Mesenchymal stem cell (in vitro differentiated cells and primary cell): Measurements from ENCODE around the gene SERPINB6.
"Not testable (repeated sequence)": the region's sequence is repeated elsewhere in the genome, so short reads cannot be mapped to it uniquely, and the experiment has no call there.

Experiments used
- DNase-seq: peaks from one replicate; pipeline ENCODE4 v3.0.0-alpha.2; 2013
- H2AFZ ChIP-seq: one replicate; pipeline ENCODE4 v1.6.1; 2013; ENCODE audit warnings: low read depth, mild to moderate bottlenecking, control low read depth, inconsistent platforms, low read length, moderate library complexity
- H2AK5ac ChIP-seq: 2 replicates; pipeline ENCODE4 v1.6.1; 2013; ENCODE audit warnings: low read length, moderate library complexity, mild to moderate bottlenecking, inconsistent platforms; ENCODE audit not compliant: severe bottlenecking
- H2BK120ac ChIP-seq: one replicate; pipeline ENCODE4 v1.6.1; 2013; ENCODE audit warnings: low read depth, mild to moderate bottlenecking, inconsistent platforms, low read length, moderate library complexity
- H2BK12ac ChIP-seq, 2 experiments: one replicate each; pipeline ENCODE4 v1.6.1; 2013; ENCODE audit warnings: inconsistent platforms in 2 of 2, low read length in 2 of 2, mild to moderate bottlenecking in 2 of 2, moderate library complexity in 2 of 2, control low read depth in 1 of 2
- H2BK15ac ChIP-seq: one replicate; pipeline ENCODE4 v1.6.1; 2013; ENCODE audit warnings: mild to moderate bottlenecking, low read depth, inconsistent platforms; ENCODE audit not compliant: poor library complexity, severe bottlenecking
- H2BK5ac ChIP-seq: 2 replicates; pipeline ENCODE4 v1.6.1; 2013; ENCODE audit warnings: low read depth, mild to moderate bottlenecking, low read length, control low read depth, inconsistent platforms; ENCODE audit not compliant: poor library complexity, severe bottlenecking
- H3K14ac ChIP-seq, 2 experiments: one replicate each; pipeline ENCODE4 v1.6.1; 2013; ENCODE audit warnings: inconsistent platforms in 2 of 2, low read length in 2 of 2, control low read depth in 1 of 2, mild to moderate bottlenecking in 1 of 2, moderate library complexity in 1 of 2
- H3K18ac ChIP-seq, 2 experiments: one replicate each; pipeline ENCODE4 v1.6.1; 2013; ENCODE audit warnings: inconsistent platforms in 2 of 2, low read length in 2 of 2, control low read depth in 1 of 2, low read depth in 1 of 2, mild to moderate bottlenecking in 1 of 2
- H3K23ac ChIP-seq, 2 experiments: one replicate each; pipeline ENCODE4 v1.6.1; 2013; ENCODE audit warnings: inconsistent platforms in 2 of 2, low read length in 2 of 2, mild to moderate bottlenecking in 2 of 2, moderate library complexity in 2 of 2, control low read depth in 1 of 2
- H3K27ac ChIP-seq: 2 replicates; pipeline ENCODE4 v1.5.1; 2013; ENCODE audit warnings: mild to moderate bottlenecking, moderate library complexity, low read length, control low read depth, inconsistent platforms; ENCODE audit not compliant: poor library complexity, severe bottlenecking
- H3K27me3 ChIP-seq, 2 experiments: 2 replicates each; pipeline versions ENCODE4 v1.6.1 to v1.7.0; 2013; ENCODE audit warnings: low read length in 2 of 2, mild to moderate bottlenecking in 2 of 2, moderate library complexity in 2 of 2, control low read depth in 1 of 2, inconsistent platforms in 1 of 2; ENCODE audit not compliant: control insufficient read depth in 1 of 2, insufficient read depth in 1 of 2
- H3K36me3 ChIP-seq, 2 experiments: 2 replicates each; pipeline versions ENCODE4 v1.6.1 to v1.7.0; 2013; ENCODE audit warnings: low read length in 2 of 2, control low read depth in 1 of 2, inconsistent platforms in 1 of 2, low read depth in 1 of 2, mild to moderate bottlenecking in 1 of 2; ENCODE audit not compliant: insufficient read depth in 2 of 2, control insufficient read depth in 1 of 2
- H3K4ac ChIP-seq, 2 experiments: one replicate each; pipeline ENCODE4 v1.6.1; 2013; ENCODE audit warnings: inconsistent platforms in 2 of 2, low read length in 2 of 2, mild to moderate bottlenecking in 2 of 2, moderate library complexity in 2 of 2, control low read depth in 1 of 2, low read depth in 1 of 2
- H3K4me1 ChIP-seq: 2 replicates; pipeline ENCODE4 v1.6.1; 2013; ENCODE audit warnings: low read depth, low read length, control low read depth; ENCODE audit not compliant: control insufficient read depth, insufficient read depth
- H3K4me2 ChIP-seq: 2 replicates; pipeline ENCODE4 v1.6.1; 2013; ENCODE audit warnings: low read length, mild to moderate bottlenecking, inconsistent platforms; ENCODE audit not compliant: poor library complexity, severe bottlenecking
- H3K4me3 ChIP-seq, 2 experiments: 2 replicates each; pipeline versions ENCODE4 v1.5.1 to v1.7.0; 2013; ENCODE audit warnings: low read length in 2 of 2, mild to moderate bottlenecking in 2 of 2, control low read depth in 1 of 2, low read depth in 1 of 2; ENCODE audit not compliant: insufficient read depth in 1 of 2
- H3K79me1 ChIP-seq: replicated peaks from 2 replicates; pipeline ENCODE4 v1.6.1; 2013; ENCODE audit warnings: mild to moderate bottlenecking, control low read depth, low read length, inconsistent platforms; ENCODE audit not compliant: poor library complexity, severe bottlenecking
- H3K9ac ChIP-seq: 2 replicates; pipeline ENCODE4 v1.7.0; 2013; ENCODE audit warnings: mild to moderate bottlenecking, low read length, moderate library complexity
- H3K9me3 ChIP-seq: 2 replicates; pipeline ENCODE4 v1.7.0; 2013; ENCODE audit warnings: mild to moderate bottlenecking, low read length; ENCODE audit not compliant: control insufficient read depth
- H4K8ac ChIP-seq: one replicate; pipeline ENCODE4 v1.6.1; 2013; ENCODE audit warnings: inconsistent platforms, mild to moderate bottlenecking, low read length, moderate library complexity
- H4K91ac ChIP-seq: one replicate; pipeline ENCODE4 v1.6.1; 2013; ENCODE audit warnings: mild to moderate bottlenecking, low read length, inconsistent platforms
- WGBS: methylation state at CpG from one replicate; pipeline ENCODE4 v1.1.7; 2013; ENCODE audit warnings: mixed read lengths; 5-methylcytosine and 5-hydroxymethylcytosine counted together

Gene SERPINB6

GRCh38 chr6:2999618-3000557 lies 28.5 kb upstream of the SERPINB6 start, which contains the start of gene NQO2:
TSS of gene NQO2 (plus strand) at chr6:2999894. CDS start at chr6:3006553, 6,659 bp downstream.
- peak within 1 kb of the TSS in 1 of 2 experiments; percentile 97 for H3K14ac ChIP-seq
- H3K9me3 ChIP-seq: no peaks in the 10 kb centered on the region
- no peaks in the 10 kb centered on the region for H3K27me3 ChIP-seq
- peak within 1 kb of the TSS; percentile 93 for H3K9ac ChIP-seq
- peak within 1 kb of the TSS; percentile 100 for H3K4me2 ChIP-seq
- peak within 1 kb of the TSS; percentile 77 to 91 for H3K4me3 ChIP-seq
- H2BK5ac ChIP-seq: no peak within 1 kb of the TSS
- peak within 1 kb of the TSS in 1 of 2 experiments; percentile 61 for H3K4ac ChIP-seq
- H2AFZ ChIP-seq: peak within 1 kb of the TSS; percentile 96
- peak within 1 kb of the TSS in 1 of 2 experiments; percentile 98 for H3K23ac ChIP-seq
- peak within 1 kb of the TSS; percentile 70 for H2BK15ac ChIP-seq
- no peak within 1 kb of the TSS for H2BK120ac ChIP-seq
- no peak for DNase-seq
- peaks cover 3% of the 10 kb centered on the region for H3K79me1 ChIP-seq
- peaks cover 9% of the 10 kb centered on the region for H3K4me1 ChIP-seq
- H3K36me3 ChIP-seq: peaks cover 3 to 7% of the 10 kb centered on the region in 2 experiments
- no peak within 1 kb of the TSS for H3K27ac ChIP-seq
- 2% methylated on average over 61 of the region's 87 CpGs for WGBS
- peak within 1 kb of the TSS; percentile 52 to 80 for H3K18ac ChIP-seq
- H4K8ac ChIP-seq: peak within 1 kb of the TSS; percentile 7
- H2AK5ac ChIP-seq: no peak within 1 kb of the TSS
- H2BK12ac ChIP-seq: peak within 1 kb of the TSS in 1 of 2 experiments; percentile 31
- H4K91ac ChIP-seq: no peak within 1 kb of the TSS

- Histone ChIP-seq H2BK12ac (no peak overlapping the region), H3K36me3 (peaks cover 0 to under 1% of the 10 kb centered on the region in 2 experiments), H3K4me1 (peaks cover 9% of the 10 kb centered on the region), H2BK120ac (no peak overlapping the region), H3K27me3 (no peaks in the 10 kb centered on the region), H4K8ac (no peak overlapping the region), H3K79me1 (peaks cover 3% of the 10 kb centered on the region), H2AK5ac (no peak overlapping the region), H3K23ac (no peak overlapping the region), H3K27ac (no peak overlapping the region), H3K14ac (no peak overlapping the region), H3K4ac (no peak overlapping the region), H3K18ac (peak overlapping the region in 1 of 2 experiments; percentile 76), H3K9me3 (no peaks in the 10 kb centered on the region), H2AFZ (peak overlapping the region; percentile 86), H2BK15ac (no peak overlapping the region), H3K4me2 (peak overlapping the region; percentile 95), H3K9ac (peak overlapping the region; percentile 90), H4K91ac (no peak overlapping the region), H2BK5ac (no peak overlapping the region), H3K4me3 (peak overlapping the region; percentile 60 to 85)
- 2% methylated on average over 25 of the region's 30 CpGs for WGBS
- DNase-seq: peak; percentile 95
Measured at GRCh38 chr6:2998998-2999617, 27.7 kb upstream of the SERPINB6 start.

GRCh38 chr6:2998249-2998997 lies 27.1 kb upstream of the SERPINB6 start:
- H3K23ac ChIP-seq, H2AFZ ChIP-seq, H3K27ac ChIP-seq, H3K9me3 ChIP-seq, H2BK15ac ChIP-seq, H3K79me1 ChIP-seq, H2AK5ac ChIP-seq, H3K27me3 ChIP-seq, H3K36me3 ChIP-seq, H4K8ac ChIP-seq, H3K4ac ChIP-seq, H2BK120ac ChIP-seq, H3K4me1 ChIP-seq, H2BK5ac ChIP-seq, H3K14ac ChIP-seq, H2BK12ac ChIP-seq, H4K91ac ChIP-seq: not testable (repeated sequence)
- Histone ChIP-seq H3K4me3 (peak overlapping the region in 1 of 2 experiments; percentile 85), H3K18ac (peak overlapping the region in 1 of 2 experiments; percentile 24), H3K9ac (peak overlapping the region; percentile 90), H3K4me2 (peak overlapping the region; percentile 95)
- WGBS: 12% methylated on average over 8 of the region's 16 CpGs
- DNase-seq: peak; percentile 60
